ENCODE measurements around the gene SLC6A19. TPM values are rescaled to one million over a fixed set of nuclear protein-coding genes. Genes with fewer than 3 reads are reported as not detected.

The SLC6A19 gene
- total and polyA plus RNA-seq, 4 donors: 0.06 TPM; not detected in 3

GRCh38 chr5:1251678-1252580, 50.5 kb downstream of the SLC6A19 start:
- TF ChIP-seq CTCF (IDR thresholded peaks at IDR 0.05; ENCODE audit: control extremely low read depth, extremely low read depth): no peak
- Histone ChIP-seq H3K9ac (ENCODE audit: insufficient read depth in 1 of 2, low read length in 2 of 2) (no peak overlapping the region), H3K4me3 (no peak overlapping the region), H3K27me3 (ENCODE audit: control insufficient read depth in 3 of 3, insufficient read depth in 3 of 3, low read length in 2 of 3) (peaks cover 0 to 5% (median 0%) of the 10 kb centered on the region in 3 donors), H3K4me1 (ENCODE audit: control insufficient read depth in 5 of 5, insufficient read depth in 5 of 5, low read length in 5 of 5) (no peaks in the 10 kb centered on the region), H3K9me3 (ENCODE audit: control insufficient read depth in 4 of 4, insufficient read depth in 3 of 4, low read length in 3 of 4) (peaks cover 0 to 2% (median 0%) of the 10 kb centered on the region in 4 donors), H3K36me3 (ENCODE audit: control insufficient read depth in 4 of 4, insufficient read depth in 4 of 4, low read length in 4 of 4) (no peaks in the 10 kb centered on the region), H3K27ac (ENCODE audit: low read depth in 1 of 2, low read length in 1 of 2) (no peak overlapping the region)
- WGBS, 2 donors: 59 to 64% methylated on average over 27 of the region's 27 CpGs
- ATAC-seq (ENCODE audit: insufficient read depth, low FRiP score) (no peak), DNase-seq (no peak)

GRCh38 chr5:1252681-1253080, 51.3 kb downstream of the SLC6A19 start:
- ATAC-seq (ENCODE audit: insufficient read depth, low FRiP score) (no peak), DNase-seq (no peak)
- WGBS, 2 donors: 90 to 97% methylated on average over 6 to 9 of the region's 9 CpGs
- Histone ChIP-seq H3K4me3 (no peak overlapping the region), H3K27me3 (ENCODE audit: control insufficient read depth in 3 of 3, insufficient read depth in 3 of 3, low read length in 2 of 3) (peaks cover 0 to 3% (median 0%) of the 10 kb centered on the region in 3 donors), H3K36me3 (ENCODE audit: control insufficient read depth in 4 of 4, insufficient read depth in 4 of 4, low read length in 4 of 4) (no peaks in the 10 kb centered on the region), H3K4me1 (ENCODE audit: control insufficient read depth in 5 of 5, insufficient read depth in 5 of 5, low read length in 5 of 5) (no peaks in the 10 kb centered on the region), H3K27ac (ENCODE audit: low read depth in 1 of 2, low read length in 1 of 2) (no peak overlapping the region), H3K9ac (ENCODE audit: insufficient read depth in 1 of 2, low read length in 2 of 2) (no peak overlapping the region), H3K9me3 (ENCODE audit: control insufficient read depth in 4 of 4, insufficient read depth in 3 of 4, low read length in 3 of 4) (peaks cover 0 to 2% (median 0%) of the 10 kb centered on the region in 4 donors)
- TF ChIP-seq CTCF (IDR thresholded peaks at IDR 0.05; ENCODE audit: control extremely low read depth, extremely low read depth): no peak

GRCh38 chr5:1253456-1254105, 52.2 kb downstream of the SLC6A19 start:
- ATAC-seq (ENCODE audit: insufficient read depth, low FRiP score) (no peak), DNase-seq (no peak)
- H3K27ac ChIP-seq (ENCODE audit: low read depth in 1 of 2, low read length in 1 of 2): no peak overlapping the region
- no peaks in the 10 kb centered on the region for H3K4me1 ChIP-seq (ENCODE audit: control insufficient read depth in 5 of 5, insufficient read depth in 5 of 5, low read length in 5 of 5)
- H3K9me3 ChIP-seq (ENCODE audit: control insufficient read depth in 4 of 4, insufficient read depth in 3 of 4, low read length in 3 of 4): peaks cover 0 to 2% (median 0%) of the 10 kb centered on the region in 4 donors
- H3K36me3 ChIP-seq (ENCODE audit: control insufficient read depth in 4 of 4, insufficient read depth in 4 of 4, low read length in 4 of 4): no peaks in the 10 kb centered on the region
- WGBS, 2 donors: 87 to 95% methylated on average over 32 to 33 of the region's 33 CpGs
- no peak overlapping the region for H3K4me3 ChIP-seq
- H3K9ac ChIP-seq (ENCODE audit: insufficient read depth in 1 of 2, low read length in 2 of 2): no peak overlapping the region
- H3K27me3 ChIP-seq (ENCODE audit: control insufficient read depth in 3 of 3, insufficient read depth in 3 of 3, low read length in 2 of 3): no peaks in the 10 kb centered on the region
- no peak for TF ChIP-seq CTCF (IDR thresholded peaks at IDR 0.05; ENCODE audit: control extremely low read depth, extremely low read depth)

All from lung (tissue), 12 donors.